GM10248 (cell line): ENCODE data around the gene CNTN4.

Experiments
- CTCF ChIA-PET: fragments of 300-600 bp; sonication (Branson Sonifier 250); formaldehyde crosslinking; extraction: SDS; loops from one replicate; lab custom pipeline; 2021; ENCODE audit warnings: antibody characterized with exemption; lab: Yijun Ruan, JAX
- POLR2A ChIA-PET: fragments of 350-650 bp; sonication (Branson Sonifier 250); formaldehyde crosslinking; extraction: SDS; loops from one replicate; lab custom pipeline; 2020; ENCODE audit warnings: antibody characterized with exemption; lab: Yijun Ruan, JAX
- DNase-seq: peaks from one replicate; pipeline ENCODE4 v3.0.0; 2012; ENCODE audit errors: extremely low spot score
- TF ChIP-seq, protein P1 (sequence below): IDR thresholded peaks from 2 replicates; pipeline ENCODE4 v1.5.1; 2012; ENCODE audit warnings: mild to moderate bottlenecking, low read depth; ENCODE audit errors: extremely low read depth, missing control alignments, control extremely low read depth

Gene CNTN4

DNA sequence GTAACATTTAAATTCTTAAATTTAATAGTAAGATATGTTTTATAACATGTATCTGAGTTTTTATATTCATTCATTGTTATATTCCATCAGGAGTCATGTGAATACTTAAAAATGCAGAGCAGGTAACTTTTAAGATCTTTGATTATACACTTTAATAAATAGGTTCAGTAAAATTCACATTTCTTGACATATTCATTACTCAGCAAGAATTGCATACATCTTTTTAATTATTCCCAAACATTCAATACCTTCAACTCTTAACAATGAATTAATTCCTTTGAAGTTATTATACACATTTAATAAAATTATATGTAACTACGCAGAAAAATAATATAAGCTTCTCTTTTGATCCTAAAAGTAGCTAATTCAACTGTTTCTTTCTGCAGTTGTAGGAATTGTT, 105.4 kb downstream of the CNTN4 start:
- TF ChIP-seq, protein P1, sequence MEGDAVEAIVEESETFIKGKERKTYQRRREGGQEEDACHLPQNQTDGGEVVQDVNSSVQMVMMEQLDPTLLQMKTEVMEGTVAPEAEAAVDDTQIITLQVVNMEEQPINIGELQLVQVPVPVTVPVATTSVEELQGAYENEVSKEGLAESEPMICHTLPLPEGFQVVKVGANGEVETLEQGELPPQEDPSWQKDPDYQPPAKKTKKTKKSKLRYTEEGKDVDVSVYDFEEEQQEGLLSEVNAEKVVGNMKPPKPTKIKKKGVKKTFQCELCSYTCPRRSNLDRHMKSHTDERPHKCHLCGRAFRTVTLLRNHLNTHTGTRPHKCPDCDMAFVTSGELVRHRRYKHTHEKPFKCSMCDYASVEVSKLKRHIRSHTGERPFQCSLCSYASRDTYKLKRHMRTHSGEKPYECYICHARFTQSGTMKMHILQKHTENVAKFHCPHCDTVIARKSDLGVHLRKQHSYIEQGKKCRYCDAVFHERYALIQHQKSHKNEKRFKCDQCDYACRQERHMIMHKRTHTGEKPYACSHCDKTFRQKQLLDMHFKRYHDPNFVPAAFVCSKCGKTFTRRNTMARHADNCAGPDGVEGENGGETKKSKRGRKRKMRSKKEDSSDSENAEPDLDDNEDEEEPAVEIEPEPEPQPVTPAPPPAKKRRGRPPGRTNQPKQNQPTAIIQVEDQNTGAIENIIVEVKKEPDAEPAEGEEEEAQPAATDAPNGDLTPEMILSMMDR: no peak
- ChIA-PET CTCF (interaction anchor here (1.0 to 1.1 kb wide), 2 partner anchors 9 to 24 kb away, joined by 3 to 4 read pairs; no protein-coding TSS in a partner anchor), POLR2A (no interaction called here)
- DNase-seq: no peak

- TF ChIP-seq, protein P1: no peak
- CTCF ChIA-PET: interaction anchor here (1.1 kb wide), 1 partner anchor 20 kb away, joined by 3 read pairs; no protein-coding TSS in a partner anchor
- POLR2A ChIA-PET: no interaction called here
- DNase-seq: no peak
Measured at GRCh38 chr3:2205692-2206091, 107.0 kb downstream of the CNTN4 start.

DNA sequence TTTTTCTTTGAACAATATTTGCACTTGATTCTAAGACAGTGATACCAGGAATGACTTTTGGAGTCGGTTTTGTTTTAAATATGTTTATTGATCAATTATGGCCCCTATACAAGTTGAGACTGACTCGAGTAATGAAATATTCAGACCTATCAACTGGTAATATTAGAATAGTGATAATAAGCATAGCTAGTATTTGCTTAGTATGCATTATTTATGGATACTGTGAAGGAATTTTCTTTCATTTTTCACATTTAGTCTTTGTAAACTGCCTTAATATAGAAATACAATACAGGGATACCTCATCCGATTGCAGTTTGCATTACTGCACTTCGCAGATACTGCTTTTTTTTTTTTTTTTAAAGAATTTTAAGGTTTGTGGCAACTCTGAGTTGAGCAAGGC, 107.9 kb downstream of the CNTN4 start:
- TF ChIP-seq, protein P1: no peak
- CTCF ChIA-PET: interaction anchor here (1.1 kb wide), 1 partner anchor 19 kb away, joined by 3 read pairs; no protein-coding TSS in a partner anchor
- POLR2A ChIA-PET: no interaction called here
- no peak for DNase-seq

DNA sequence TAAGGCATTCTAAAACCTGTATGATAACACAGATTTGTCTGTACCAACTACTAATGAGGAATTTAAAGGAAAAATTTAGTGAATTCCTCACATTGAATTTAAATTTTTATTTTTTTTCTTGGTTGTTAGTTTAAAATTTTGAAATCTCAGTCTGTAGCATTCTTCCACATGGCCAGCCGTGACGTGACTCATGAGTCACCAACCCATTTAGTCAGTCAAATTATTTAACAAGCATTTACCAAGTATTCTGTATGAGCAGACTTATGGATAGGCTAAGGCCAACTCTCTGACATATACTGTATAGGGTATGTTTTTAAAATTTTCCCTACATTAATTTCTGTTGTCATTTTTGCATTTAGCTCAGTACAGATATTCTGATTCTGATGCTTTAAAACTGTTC, 112.9 kb downstream of the CNTN4 start:
- TF ChIP-seq, protein P1: no peak
- no peak for DNase-seq
- CTCF ChIA-PET: no interaction called here
- POLR2A ChIA-PET: no interaction called here

DNA sequence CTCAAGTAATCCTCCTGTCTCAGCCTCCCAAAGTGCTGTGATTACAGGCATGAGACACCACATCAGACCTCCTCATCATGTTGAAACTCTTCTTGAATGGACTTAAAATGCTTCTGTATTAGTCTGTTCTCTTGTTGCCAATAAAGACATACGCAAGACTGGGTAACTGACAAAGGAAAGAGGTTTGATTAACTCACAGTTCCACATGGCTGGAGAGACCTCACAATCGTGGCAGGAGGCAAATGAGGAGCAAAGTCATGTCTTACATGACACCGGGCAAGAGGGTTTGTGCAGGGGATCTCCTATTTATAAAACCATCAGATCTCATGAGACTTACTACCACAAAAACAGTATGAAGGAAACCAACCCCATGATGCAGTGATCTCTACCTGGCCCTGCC, 113.5 kb downstream of the CNTN4 start:
- CTCF ChIA-PET: interaction anchor here (1.0 kb wide), 1 partner anchor 8 kb away, joined by 4 read pairs; no protein-coding TSS in a partner anchor
- DNase-seq: no peak
- TF ChIP-seq, protein P1: no peak
- POLR2A ChIA-PET: no interaction called here

DNA sequence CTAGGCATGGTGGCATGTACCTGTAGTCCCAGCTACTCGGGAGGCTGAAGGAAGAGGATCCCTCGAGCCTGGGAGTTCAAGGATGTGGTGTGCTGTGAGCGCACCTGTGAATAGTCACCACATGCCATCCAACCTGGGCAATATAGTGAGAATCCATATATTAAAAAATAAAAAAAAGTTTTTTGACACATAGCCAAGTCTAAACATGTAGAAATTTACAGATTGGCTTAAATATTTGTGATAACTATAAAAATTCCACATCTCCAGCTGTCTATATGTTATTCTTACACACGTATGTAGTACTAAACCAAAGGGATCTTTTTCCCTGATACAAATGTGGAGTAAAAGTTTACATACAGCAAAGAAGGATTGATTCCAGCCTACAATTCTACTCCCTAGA, 119.7 kb downstream of the CNTN4 start:
- ChIA-PET CTCF (no interaction called here), POLR2A (no interaction called here)
- DNase-seq: no peak
- TF ChIP-seq, protein P1: no peak

DNA sequence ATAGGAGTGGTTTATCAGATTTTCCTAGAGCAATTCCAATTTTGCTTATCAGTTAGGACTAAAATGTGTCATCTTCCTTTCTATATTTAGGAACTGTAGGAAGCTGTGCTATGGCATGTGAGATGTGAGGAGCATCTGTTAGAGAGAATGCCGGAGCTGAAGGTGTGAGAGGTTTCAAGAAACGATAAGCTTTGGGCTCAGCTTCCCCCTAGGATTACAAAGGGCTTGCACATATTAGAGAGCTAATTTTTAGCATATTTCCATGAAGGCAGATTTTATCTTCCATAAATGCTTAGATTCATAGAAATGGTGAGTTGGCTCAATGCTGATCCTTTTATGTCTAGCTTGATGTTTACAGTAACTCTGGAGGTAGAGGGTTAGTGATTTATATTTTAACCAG, 120.2 kb downstream of the CNTN4 start:
- TF ChIP-seq, protein P1: no peak
- no peak for DNase-seq
- CTCF ChIA-PET: no interaction called here
- POLR2A ChIA-PET: no interaction called here
